GM04504 (cell line): Measurements from ENCODE around the gene RGPD4.
"Not testable (repeated sequence)": the region's sequence is repeated elsewhere in the genome, so short reads cannot be mapped to it uniquely, and the experiment has no call there.

Experiments
- DNase-seq: peaks from one replicate; pipeline ENCODE4 v3.0.0-alpha.2; 2012; ENCODE audit warnings: low read depth

Gene RGPD4

GRCh38 chr2:107826749-107827148, at the start of gene RGPD4:
TSS of gene RGPD4 (plus strand) at chr2:107826892. CDS start at chr2:107827014, 122 bp downstream.
- DNase-seq = not testable (repeated sequence)

DNA sequence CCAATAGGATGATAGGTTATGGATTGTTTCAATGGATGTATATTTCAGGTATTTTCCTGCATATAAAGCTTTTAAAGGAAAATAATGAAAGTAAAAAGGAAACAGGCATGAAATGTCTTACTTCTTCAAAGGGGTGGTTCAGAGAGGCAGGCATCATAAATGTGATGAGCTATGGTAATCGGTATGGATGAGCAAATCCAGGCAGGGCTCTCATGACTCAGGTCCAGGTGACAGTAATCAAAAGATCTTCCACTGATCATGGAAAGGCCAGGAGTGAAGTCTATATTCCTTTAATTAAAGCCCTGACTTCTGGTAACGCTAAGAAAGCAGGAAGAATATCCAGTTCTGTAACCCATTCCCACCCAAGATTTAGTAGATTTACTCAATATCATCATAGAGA, 48.7 kb upstream of the RGPD4 start:
- DNase-seq = no peak

DNA sequence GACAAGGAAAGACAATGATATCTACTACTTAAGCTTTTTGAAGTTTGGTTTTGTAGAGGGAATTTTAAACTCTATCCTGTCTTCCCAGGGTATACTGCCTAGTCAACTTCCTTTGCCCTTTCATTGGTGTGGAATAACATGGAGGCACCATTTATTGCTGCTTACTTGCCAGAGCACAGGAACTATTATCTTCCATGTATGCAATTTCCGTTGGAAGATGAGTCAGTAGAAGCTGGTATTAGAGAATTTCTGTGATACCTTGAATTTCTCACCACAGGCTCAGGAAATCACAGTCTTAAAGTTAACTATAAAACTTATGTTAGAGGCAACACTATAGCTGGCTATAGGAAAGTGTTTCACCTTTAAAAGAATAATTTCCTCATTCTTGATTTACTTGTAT, 40.9 kb upstream of the RGPD4 start:
- no peak for DNase-seq

GRCh38 chr2:107790837-107791236, 35.9 kb upstream of the RGPD4 start:
- no peak for DNase-seq

GRCh38 chr2:107801498-107801897, 25.2 kb upstream of the RGPD4 start:
- DNase-seq = no peak

GRCh38 chr2:107804608-107805498, 21.8 kb upstream of the RGPD4 start:
- no peak for DNase-seq

DNA sequence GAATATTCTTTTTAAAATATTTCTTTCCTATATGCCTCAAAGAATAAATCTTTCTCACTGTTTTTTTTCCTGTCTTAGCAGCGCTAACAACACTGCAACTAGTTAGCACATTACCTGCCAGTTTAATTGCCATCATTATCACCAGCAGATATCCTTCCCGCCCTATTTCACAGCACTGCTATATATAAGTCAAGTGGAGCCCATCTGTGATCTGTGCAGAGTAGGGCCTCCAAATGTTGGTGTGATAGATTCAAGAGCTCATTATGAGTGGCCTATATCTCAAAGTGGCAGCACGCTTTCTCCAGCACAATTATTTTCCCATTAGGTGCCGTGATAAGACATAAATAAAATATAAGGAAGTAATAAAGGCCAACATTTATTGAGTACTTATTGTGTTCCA, 19.8 kb upstream of the RGPD4 start:
- no peak for DNase-seq

- no peak for DNase-seq
Observed at GRCh38 chr2:107807988-107808387, 18.7 kb upstream of the RGPD4 start.

DNA sequence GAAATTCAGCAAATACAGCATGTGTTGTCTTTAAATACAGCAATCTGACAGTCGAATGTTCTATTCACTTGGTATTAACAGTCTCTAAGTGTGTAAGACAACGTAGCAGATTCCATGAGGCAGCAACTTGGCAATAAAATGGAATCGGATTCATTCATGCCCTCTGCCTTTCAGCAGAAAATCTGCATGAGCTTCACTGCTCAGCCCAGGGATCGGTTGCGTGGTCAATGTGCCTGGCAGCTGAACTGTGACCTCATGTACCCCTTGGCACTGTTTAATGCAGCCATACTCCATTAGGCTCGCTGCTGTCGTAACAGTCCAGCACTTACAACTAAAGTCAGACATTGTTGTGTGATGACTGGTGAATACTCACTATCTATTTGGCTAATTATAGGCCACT, 17.7 kb upstream of the RGPD4 start:
- DNase-seq = no peak

DNA sequence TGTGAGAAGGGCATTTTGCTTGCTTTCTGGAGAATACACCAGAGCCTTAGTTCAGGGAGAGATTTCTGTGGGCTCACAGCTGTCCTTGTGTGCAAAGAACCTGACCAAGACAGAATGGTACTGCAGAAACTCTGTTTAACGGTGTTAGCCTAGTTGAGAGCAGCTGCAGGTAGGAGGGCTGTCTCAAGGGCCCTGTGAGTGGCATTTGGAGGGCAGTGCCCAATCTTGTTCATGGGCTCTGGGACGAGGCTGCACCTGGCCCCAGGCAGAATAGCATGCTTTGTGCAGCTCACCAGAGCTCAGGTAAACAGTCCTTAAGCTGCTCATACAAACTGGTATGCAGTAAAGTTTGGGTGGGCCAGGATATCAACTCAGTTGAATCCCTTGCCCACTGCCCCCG, 16.9 kb upstream of the RGPD4 start:
- no peak for DNase-seq

GRCh38 chr2:107810734-107811133, 16.0 kb upstream of the RGPD4 start:
- DNase-seq = no peak

GRCh38 chr2:107811411-107811810, 15.3 kb upstream of the RGPD4 start:
- no peak for DNase-seq

- DNase-seq = no peak
Observed at GRCh38 chr2:107812006-107812405, 14.7 kb upstream of the RGPD4 start.

DNA sequence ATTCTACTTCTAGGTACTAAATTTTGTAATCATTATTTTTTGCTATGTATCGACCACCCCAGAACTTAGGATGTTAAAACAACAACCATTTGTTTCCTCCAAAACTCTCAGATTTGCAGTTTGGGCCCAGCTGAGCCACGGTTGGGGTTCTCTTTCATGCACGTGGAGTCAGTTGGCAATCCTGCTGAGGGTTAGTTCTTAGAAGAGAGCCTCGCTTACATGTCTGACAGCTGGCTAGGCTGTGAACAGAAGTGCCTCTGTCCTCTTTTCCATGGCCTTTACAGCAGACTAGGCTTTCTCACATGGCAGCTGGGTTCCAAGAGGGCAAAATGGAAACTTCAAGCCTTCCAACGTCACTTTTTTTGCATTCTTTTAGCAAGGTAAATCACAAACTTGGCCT, 9.3 kb upstream of the RGPD4 start:
- DNase-seq = no peak

DNA sequence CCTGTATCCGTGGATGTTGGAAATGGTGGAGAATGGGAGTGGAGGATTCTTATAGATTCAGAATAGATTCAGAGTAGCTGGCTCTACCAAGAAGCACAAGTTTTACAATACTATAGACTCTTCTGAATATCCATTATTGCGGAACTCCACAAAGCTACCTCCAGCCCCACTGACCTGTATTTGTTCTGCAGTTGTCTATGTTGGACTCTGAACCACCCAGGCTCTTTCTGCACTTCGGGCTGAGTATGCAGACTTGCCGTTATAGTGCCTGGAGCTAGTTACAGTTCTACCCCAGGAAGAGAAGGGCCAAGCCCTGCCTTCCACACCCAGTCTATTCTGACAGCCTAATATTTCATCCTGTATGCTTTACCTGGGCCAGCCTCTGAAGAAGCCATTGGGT, 4.4 kb upstream of the RGPD4 start:
- DNase-seq = no peak

DNA sequence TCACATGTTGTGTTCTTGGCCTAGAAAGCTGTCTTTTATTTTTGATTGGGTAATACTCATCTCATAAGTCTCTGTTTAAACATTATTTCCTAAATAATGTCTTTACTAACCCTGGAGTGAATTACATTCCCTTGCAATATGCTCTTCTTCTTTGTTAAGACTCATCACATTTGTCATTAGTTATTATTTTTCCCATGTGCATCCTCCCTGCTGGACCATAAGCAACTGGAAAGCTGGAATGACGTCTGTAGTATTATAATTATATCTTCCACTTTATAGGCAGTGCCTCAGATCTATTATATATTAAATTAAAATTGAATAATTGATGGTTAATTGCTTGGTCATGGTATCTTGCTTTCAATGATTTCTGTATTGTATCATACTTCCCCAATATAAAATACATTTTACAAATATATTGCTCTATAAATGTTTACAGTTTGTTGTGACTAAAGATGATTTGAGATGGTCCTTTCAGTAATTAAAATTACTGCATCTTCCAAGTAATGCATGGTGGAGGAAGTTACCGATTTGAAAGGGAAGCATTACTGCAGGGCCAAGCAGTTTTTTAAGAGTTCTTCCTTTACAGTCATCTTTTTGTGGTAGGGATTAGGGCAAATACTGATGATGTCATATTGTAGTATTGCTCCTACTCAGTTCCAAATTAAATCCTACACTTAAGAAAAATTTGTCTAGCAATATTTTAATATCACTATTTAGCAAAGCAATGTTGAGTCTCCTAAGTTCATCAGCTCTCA, 2.1 kb upstream of the RGPD4 start:
- DNase-seq = no peak

DNA sequence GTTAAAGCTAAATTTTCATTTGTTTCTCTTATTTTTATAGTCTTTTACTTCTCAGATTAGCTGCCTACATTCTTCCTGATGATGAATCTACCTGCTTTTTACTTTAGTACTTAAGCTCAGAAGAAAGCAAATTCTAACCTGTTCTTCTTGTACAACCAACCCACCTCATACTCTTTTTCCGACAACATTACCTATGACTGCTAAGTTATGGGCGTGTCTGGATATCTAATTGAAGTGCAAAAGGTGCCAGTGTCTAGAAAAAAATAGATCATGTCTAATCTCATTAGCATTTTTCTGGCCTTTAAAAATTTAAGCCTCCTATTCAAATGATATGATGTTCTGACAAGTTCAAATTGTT, 1.5 kb upstream of the RGPD4 start:
- DNase-seq = no peak

DNA sequence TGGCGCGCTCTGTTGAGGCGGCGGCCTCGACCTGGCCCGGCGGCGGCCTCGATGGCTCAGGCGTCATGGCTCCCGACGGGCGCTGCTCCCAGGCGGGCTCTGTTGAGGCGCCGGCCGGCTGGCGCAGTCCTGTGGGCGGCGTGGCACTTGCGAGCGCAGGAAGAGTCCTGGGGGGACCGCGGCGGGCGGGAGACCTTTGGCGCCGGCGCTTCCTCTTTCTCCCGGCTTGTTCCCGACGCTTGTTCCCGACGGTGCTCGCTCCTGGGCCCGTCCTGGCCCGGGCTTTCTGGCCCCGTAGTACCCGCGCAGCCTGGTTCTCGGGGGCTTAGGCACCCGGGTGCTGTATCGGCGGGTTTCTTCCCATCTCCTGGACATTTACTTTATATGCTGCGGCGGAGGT, 2.8 kb downstream of the RGPD4 start:
- not testable (repeated sequence) for DNase-seq

DNA sequence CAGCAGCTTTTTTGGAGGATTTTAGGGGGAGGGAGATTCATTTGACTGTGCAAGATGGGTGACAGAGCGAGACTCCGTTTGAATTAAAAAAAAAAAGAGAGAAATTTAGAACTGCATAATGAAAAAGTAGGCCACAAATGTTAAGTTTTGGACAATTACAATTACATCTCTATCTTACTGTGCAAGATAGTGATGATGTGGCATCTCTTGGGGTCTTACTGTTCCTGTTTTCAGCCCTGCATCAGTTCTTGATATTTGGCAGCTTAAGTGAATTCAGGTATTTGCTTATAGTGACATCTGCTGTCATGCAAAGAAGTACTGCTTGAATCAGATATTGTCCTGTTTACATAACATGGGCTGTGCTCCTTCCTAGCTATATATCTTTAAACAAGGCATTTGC, 6.5 kb downstream of the RGPD4 start:
- DNase-seq = not testable (repeated sequence)

DNA sequence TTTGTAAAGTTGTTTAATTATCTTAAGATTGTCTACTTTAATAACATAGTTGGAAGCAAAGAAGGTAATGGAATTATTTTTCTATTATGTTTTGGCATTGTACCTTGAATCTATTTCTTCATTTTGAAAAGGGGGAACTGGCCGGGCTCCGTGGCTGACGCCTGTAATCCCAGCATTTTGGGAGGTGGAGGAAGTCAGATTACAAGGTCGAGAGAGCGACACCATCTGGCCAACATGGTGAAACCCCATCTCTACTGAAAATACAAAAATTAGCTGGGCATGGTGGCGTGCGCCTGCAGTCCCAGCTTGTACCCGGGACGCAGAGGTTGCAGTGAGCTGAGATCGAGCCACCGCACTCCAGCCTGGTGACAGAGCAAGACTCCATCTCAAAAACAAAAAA, 6.9 kb downstream of the RGPD4 start:
- not testable (repeated sequence) for DNase-seq

DNA sequence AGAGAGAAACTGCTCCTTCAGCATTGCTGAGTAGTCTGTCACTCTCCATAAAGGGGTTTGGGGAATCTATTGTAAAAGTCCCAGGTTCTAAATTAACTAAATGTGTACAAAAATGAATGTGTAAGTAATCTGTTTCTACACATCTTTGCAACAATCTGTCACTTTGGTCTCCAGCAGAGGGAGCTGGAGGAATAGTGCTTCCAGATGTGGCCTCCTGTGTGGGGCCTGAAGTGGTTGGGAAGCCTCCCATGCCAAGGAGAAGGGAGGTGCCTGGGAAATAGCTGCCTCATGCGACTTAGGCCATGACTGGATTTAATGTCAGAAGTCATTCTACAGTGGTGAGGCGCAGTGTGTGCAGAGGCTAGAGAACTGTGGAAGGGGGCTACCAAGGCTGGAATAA, 89.4 kb downstream of the RGPD4 start:
- DNase-seq = not testable (repeated sequence)

DNA sequence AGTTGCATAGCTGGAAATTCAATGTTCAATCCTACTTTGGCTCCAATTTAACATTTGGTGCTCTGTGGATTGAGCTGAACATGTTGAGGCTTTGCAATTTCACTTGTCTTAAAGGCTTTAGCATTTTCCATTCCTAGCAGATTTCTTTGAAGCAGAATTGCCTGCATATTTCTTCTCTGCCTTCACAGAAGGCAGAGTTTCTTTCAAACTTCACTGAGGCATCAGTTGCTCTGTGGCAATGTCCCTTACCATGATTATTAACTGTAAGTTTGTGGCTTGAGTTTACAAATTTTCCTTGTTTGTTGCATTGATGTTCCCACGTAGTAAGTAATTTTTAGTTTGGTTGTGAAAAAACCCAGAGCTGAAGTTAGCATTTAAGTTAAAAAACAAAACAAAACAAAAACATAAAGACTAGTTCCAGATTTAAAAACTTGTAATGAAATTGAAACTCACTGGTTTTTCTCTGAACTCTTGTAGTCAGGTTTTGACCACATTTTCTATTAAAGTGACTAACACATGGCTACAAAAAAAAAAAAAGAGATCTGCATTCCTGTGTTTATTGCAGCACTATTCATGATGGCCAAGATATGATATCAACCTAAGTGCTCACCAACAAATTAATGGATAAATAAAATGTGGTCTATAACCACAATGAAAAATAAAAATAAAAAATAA, 90.1 kb downstream of the RGPD4 start:
- not testable (repeated sequence) for DNase-seq

GRCh38 chr2:107927034-107927534, 100.4 kb downstream of the RGPD4 start:
- no peak for DNase-seq
